ENCODE measurements around the gene RIPOR2.

RIPOR2 gene

DNA sequence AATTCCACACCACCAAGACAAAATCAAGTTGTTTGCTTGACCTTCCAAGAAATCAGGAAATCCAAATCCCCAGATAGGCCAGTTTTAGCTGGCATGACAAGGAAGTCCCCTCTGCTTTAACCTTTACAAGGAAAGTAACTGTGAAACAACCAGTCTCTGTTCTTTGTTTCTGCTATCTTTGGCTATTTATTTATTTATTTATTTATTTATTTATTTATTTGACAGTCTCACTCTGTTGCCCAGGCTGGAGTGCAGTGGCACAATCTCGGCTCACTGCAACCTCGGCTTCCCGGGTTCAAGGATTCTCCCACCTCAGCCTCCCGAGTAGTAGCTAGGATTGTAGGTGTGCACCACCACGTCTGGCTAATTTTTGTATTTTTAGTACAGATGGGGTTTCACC lies 175.6 kb downstream of the RIPOR2 start (continued):
- TF ChIP-seq, protein P1, sequence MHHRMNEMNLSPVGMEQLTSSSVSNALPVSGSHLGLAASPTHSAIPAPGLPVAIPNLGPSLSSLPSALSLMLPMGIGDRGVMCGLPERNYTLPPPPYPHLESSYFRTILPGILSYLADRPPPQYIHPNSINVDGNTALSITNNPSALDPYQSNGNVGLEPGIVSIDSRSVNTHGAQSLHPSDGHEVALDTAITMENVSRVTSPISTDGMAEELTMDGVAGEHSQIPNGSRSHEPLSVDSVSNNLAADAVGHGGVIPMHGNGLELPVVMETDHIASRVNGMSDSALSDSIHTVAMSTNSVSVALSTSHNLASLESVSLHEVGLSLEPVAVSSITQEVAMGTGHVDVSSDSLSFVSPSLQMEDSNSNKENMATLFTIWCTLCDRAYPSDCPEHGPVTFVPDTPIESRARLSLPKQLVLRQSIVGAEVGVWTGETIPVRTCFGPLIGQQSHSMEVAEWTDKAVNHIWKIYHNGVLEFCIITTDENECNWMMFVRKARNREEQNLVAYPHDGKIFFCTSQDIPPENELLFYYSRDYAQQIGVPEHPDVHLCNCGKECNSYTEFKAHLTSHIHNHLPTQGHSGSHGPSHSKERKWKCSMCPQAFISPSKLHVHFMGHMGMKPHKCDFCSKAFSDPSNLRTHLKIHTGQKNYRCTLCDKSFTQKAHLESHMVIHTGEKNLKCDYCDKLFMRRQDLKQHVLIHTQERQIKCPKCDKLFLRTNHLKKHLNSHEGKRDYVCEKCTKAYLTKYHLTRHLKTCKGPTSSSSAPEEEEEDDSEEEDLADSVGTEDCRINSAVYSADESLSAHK (tag by site-specific recombination; IDR thresholded peaks at IDR 0.05), result no peak
- TF ChIP-seq ZNF121 (tag by site-specific recombination; IDR thresholded peaks at IDR 0.05) (no peak), ZNF366 (tag by site-specific recombination; conservative IDR thresholded peaks at IDR 0.05) (no peak), ZNF529 (tag by site-specific recombination; IDR thresholded peaks at IDR 0.05; ENCODE audit: insufficient replicate concordance) (no peak), ZNF133 (tag by site-specific recombination; IDR thresholded peaks at IDR 0.05) (no peak), ZNF776 (tag by site-specific recombination; IDR thresholded peaks at IDR 0.05; ENCODE audit: borderline replicate concordance) (no peak), ZSCAN16 (tag by site-specific recombination; IDR thresholded peaks at IDR 0.05) (no peak), ZNF792 (tag by site-specific recombination; IDR thresholded peaks at IDR 0.05) (no peak), ZNF624 (tag by site-specific recombination; IDR thresholded peaks at IDR 0.05) (no peak), ZNF174 (tag by site-specific recombination; IDR thresholded peaks at IDR 0.05) (no peak), ZNF510 (tag by site-specific recombination; IDR thresholded peaks at IDR 0.05; ENCODE audit: insufficient replicate concordance) (peak; percentile 15), ZNF514 (tag by site-specific recombination; IDR thresholded peaks at IDR 0.05) (0 out of 2 replicates have a peak, but pooled peaks have one; percentile 31), ZNF184 (tag by site-specific recombination; IDR thresholded peaks at IDR 0.05) (no peak), ZNF623 (tag by site-specific recombination; IDR thresholded peaks at IDR 0.05) (peak; percentile 59), ZNF558 (tag by site-specific recombination; IDR thresholded peaks at IDR 0.05) (no peak), ZNF426 (tag by site-specific recombination; IDR thresholded peaks at IDR 0.05) (peak; percentile 68), ZNF214 (tag by site-specific recombination; IDR thresholded peaks at IDR 0.05; ENCODE audit: borderline replicate concordance) (no peak), ZBTB8A (tag by site-specific recombination; IDR thresholded peaks at IDR 0.05) (peak; percentile 58), ZNF114 (tag by site-specific recombination; IDR thresholded peaks at IDR 0.05) (no peak), ZNF202 (tag by site-specific recombination; IDR thresholded peaks at IDR 0.05; ENCODE audit: borderline replicate concordance) (peak; percentile 44; the same call in 1 of the 2 replicates), ZNF626 (tag by site-specific recombination; IDR thresholded peaks at IDR 0.05) (no peak), ZNF16 (tag by site-specific recombination; IDR thresholded peaks at IDR 0.05; ENCODE audit: low read depth) (no peak), ZNF549 (tag by site-specific recombination; IDR thresholded peaks at IDR 0.05) (no peak), ZFHX2 (tag by site-specific recombination; conservative IDR thresholded peaks at IDR 0.05) (no peak), TCF7L2 (IDR thresholded peaks at IDR 0.05; ENCODE audit: borderline replicate concordance, low read depth, low read length) (no peak), ZBTB1 (tag by site-specific recombination; IDR thresholded peaks at IDR 0.05) (no peak), KLF1 (tag by site-specific recombination; IDR thresholded peaks at IDR 0.05) (no peak), ZNF548 (tag by site-specific recombination; IDR thresholded peaks at IDR 0.05) (no peak), ZNF324 (tag by site-specific recombination; IDR thresholded peaks at IDR 0.05) (no peak), ZNF248 (tag by site-specific recombination; IDR thresholded peaks at IDR 0.05) (no peak), ZNF76 (tag by site-specific recombination; IDR thresholded peaks at IDR 0.05; ENCODE audit: borderline replicate concordance, low read depth) (no peak)
- TF ChIP-seq, protein P2, sequence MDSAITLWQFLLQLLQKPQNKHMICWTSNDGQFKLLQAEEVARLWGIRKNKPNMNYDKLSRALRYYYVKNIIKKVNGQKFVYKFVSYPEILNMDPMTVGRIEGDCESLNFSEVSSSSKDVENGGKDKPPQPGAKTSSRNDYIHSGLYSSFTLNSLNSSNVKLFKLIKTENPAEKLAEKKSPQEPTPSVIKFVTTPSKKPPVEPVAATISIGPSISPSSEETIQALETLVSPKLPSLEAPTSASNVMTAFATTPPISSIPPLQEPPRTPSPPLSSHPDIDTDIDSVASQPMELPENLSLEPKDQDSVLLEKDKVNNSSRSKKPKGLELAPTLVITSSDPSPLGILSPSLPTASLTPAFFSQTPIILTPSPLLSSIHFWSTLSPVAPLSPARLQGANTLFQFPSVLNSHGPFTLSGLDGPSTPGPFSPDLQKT (IDR thresholded peaks at IDR 0.05; ENCODE audit: borderline replicate concordance, low read depth, low read length), result no peak
- TF ChIP-seq, protein P3, sequence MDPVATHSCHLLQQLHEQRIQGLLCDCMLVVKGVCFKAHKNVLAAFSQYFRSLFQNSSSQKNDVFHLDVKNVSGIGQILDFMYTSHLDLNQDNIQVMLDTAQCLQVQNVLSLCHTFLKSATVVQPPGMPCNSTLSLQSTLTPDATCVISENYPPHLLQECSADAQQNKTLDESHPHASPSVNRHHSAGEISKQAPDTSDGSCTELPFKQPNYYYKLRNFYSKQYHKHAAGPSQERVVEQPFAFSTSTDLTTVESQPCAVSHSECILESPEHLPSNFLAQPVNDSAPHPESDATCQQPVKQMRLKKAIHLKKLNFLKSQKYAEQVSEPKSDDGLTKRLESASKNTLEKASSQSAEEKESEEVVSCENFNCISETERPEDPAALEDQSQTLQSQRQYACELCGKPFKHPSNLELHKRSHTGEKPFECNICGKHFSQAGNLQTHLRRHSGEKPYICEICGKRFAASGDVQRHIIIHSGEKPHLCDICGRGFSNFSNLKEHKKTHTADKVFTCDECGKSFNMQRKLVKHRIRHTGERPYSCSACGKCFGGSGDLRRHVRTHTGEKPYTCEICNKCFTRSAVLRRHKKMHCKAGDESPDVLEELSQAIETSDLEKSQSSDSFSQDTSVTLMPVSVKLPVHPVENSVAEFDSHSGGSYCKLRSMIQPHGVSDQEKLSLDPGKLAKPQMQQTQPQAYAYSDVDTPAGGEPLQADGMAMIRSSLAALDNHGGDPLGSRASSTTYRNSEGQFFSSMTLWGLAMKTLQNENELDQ (tag by site-specific recombination; IDR thresholded peaks at IDR 0.05; ENCODE audit: low read depth), result no peak
- TF ChIP-seq, protein P4, sequence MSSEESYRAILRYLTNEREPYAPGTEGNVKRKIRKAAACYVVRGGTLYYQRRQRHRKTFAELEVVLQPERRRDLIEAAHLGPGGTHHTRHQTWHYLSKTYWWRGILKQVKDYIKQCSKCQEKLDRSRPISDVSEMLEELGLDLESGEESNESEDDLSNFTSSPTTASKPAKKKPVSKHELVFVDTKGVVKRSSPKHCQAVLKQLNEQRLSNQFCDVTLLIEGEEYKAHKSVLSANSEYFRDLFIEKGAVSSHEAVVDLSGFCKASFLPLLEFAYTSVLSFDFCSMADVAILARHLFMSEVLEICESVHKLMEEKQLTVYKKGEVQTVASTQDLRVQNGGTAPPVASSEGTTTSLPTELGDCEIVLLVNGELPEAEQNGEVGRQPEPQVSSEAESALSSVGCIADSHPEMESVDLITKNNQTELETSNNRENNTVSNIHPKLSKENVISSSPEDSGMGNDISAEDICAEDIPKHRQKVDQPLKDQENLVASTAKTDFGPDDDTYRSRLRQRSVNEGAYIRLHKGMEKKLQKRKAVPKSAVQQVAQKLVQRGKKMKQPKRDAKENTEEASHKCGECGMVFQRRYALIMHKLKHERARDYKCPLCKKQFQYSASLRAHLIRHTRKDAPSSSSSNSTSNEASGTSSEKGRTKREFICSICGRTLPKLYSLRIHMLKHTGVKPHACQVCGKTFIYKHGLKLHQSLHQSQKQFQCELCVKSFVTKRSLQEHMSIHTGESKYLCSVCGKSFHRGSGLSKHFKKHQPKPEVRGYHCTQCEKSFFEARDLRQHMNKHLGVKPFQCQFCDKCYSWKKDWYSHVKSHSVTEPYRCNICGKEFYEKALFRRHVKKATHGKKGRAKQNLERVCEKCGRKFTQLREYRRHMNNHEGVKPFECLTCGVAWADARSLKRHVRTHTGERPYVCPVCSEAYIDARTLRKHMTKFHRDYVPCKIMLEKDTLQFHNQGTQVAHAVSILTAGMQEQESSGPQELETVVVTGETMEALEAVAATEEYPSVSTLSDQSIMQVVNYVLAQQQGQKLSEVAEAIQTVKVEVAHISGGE (tag by site-specific recombination; conservative IDR thresholded peaks at IDR 0.05; ENCODE audit: low read depth), result peak; percentile 53

All from HEK293 (cell line).